IPS-11a (cell line): ENCODE measurements around the gene OR5B17.
"Not testable (repeated sequence)": the region's sequence is repeated elsewhere in the genome, so short reads cannot be mapped to it uniquely, and the experiment has no call there.

Experiments
- H3K4me3 ChIP-seq: one replicate; pipeline ENCODE4 v1.5.1; 2013; ENCODE audit warnings: low read depth, low read length, control low read depth

The OR5B17 gene

DNA sequence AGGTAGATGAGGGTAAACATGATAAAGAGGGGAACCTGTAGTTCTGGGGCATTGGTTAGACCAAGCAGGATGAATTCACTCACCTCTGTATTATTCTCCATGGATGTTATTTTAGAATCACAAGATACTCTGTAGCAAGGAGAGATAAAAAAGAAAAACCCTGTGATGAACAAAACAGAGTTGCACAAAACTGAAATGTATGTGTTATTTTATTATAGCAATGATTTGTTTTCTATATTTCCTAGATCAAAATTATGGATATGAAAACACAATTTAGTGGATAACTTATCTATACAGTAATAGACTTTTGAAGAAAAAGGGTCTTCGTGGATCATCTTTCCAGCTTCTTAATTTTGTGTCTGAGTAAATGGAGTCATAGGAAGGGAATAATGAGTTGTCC, at the start of gene OR5B17:
OR5B17 (minus strand) TSS at position 101 of the 400 bp plus-strand sequence; CDS start at position 101, 0 bp downstream.
- H3K4me3 ChIP-seq = no peak within 1 kb of the TSS

DNA sequence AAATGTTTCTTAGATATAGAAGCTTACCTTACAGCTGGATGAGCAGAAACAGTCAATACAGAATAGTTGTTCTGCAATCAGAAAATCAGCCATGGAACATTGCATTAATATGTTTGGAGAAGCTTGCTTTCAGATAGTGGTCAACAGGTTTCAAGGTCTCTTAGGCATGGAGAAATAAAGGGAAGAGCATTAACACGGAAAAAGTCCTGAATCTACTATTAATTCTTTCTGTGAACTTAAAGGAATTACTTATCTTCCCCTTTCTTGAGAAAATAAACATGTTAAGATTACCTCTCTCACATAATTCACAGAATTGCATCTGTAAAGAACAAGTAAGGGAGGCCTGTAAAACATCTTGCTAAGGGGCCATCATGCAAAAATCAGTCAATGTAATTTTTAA, 47.9 kb upstream of the OR5B17 start, which contains the start of gene OR5B3:
OR5B3 (minus strand) TSS at position 101 of the 400 bp plus-strand sequence. CDS start 3,465 bp downstream, outside the sequence.
- H3K4me3 ChIP-seq = no peak within 1 kb of the TSS

- H3K4me3 ChIP-seq = not testable (repeated sequence)
Observed at GRCh38 chr11:58399622-58400021, 40.8 kb upstream of the OR5B17 start.

- H3K4me3 ChIP-seq = no peak overlapping the region
Observed at GRCh38 chr11:58395581-58395980, 36.7 kb upstream of the OR5B17 start.

- no peak overlapping the region for H3K4me3 ChIP-seq
Observed at GRCh38 chr11:58394195-58394594, 35.3 kb upstream of the OR5B17 start.

DNA sequence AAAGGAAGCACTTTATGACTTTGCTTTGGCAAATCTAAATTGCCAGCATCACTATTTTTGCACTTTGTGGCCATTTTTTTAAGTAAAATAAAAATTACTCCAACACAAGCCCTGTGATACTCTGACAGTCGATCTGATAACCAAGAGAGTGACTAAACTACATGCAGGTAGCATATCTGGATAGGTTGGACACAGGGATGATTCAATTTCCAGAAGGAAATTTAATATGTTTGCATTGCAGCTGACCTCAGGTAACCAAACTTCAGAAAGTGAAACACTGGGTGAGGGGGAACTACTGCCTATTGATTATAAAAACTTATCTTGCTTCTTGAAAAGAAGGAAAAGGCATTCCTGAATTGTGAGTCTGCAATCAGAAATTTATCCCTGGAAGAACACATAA, 33.9 kb upstream of the OR5B17 start:
- H3K4me3 ChIP-seq = no peak overlapping the region

DNA sequence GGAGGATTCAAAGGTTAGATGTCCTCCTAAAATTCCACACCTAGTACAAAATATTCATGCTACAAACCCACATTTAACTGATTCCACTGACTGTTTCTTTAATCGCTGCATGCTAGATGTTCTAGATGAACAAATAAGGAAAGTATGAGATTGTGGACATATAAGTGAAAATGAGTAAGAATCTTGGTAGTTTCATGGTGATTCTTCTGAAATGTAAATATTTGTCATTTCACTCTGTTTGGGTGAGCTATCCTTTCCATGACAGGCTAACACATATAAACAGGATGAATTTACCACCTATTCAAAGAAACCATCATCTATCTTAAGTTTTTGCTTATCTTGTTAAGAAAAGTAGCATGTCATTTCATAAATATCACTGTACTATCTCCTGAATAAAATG, 33.0 kb upstream of the OR5B17 start:
- H3K4me3 ChIP-seq = no peak overlapping the region

GRCh38 chr11:58390551-58391063, 31.7 kb upstream of the OR5B17 start:
- no peak overlapping the region for H3K4me3 ChIP-seq

DNA sequence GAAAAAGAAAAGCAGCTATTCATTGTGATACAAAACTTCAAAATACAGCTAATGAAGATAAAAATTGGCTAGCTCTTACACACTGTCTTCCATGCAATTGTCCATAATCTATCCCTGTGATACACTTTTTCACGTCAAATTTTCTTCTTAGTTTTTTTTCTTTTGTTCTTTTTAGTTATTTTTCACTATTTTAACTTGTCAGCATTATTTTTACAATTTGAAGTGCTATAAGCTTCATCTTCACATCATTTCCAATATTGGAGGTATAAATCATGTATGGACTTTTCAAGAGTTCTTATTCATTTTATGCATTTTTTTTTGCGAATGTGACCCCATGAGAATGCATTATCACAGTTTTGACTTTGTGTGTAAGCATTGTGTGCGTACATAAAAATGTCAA, 4.1 kb downstream of the OR5B17 start:
- H3K4me3 ChIP-seq = no peak overlapping the region

GRCh38 chr11:58345204-58345603, 13.7 kb downstream of the OR5B17 start:
- no peak overlapping the region for H3K4me3 ChIP-seq

- no peak overlapping the region for H3K4me3 ChIP-seq
Observed at GRCh38 chr11:58334708-58335107, 24.2 kb downstream of the OR5B17 start.

DNA sequence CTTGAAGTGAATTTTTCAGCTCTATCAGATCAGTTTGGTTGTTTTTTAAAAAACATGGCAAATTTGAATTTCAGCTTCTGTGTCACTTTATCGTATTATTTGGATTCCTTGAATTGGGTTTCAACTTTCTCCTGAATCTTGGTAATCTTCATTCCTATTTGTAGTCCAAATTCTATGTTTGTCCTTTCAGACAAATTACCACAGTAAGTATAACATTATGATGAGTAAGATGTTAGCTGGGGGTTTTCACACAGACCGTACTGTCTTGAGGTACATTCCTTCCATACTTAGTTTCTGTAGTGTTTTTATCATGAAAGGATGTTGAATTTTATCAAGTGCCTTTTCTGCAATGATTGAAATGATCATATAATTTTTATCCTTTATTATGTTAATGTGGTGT, 28.0 kb downstream of the OR5B17 start:
- H3K4me3 ChIP-seq = no peak overlapping the region

GRCh38 chr11:58318532-58318931, 40.3 kb downstream of the OR5B17 start:
- no peak overlapping the region for H3K4me3 ChIP-seq

DNA sequence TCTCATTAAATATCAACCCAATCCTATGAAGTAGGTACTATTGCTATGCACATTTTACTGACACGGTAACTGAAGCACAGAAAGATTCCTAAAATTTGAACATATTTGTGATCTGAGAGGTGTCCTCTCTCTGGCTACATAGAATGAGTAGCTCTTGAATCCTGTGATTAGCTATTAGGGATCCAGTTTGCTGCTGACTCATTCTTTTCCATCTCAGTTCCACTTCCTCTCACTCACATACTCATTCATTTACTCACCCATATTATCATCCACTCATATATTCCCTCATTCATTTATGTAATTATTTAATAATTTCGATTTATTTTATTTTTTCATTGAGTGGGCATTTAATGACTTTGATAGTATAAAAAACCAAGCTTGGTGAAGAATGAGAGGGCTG, 42.7 kb downstream of the OR5B17 start:
- no peak overlapping the region for H3K4me3 ChIP-seq
